Measurements from ENCODE around the gene S100A4.

DNA sequence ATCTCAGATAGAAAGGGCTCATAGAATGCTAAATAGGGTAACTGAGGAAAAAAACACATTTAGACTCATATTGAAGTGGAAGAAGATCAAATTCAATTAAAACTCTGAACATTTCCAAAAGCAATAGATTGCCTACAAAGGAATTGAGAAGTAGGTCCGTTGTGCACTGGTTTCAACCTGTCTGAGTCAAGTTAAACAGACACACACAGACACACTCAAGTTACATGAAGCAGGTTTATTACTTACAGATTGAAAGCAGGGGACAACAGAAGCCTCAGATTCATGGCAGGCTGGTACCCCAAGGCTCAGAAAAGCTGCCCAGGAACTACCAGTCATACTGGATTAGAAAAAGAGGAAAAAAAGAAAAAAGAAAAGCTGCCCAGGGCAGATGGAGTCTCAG lies 40.7 kb upstream of the S100A4 start:
- TF ChIP-seq, protein P1, sequence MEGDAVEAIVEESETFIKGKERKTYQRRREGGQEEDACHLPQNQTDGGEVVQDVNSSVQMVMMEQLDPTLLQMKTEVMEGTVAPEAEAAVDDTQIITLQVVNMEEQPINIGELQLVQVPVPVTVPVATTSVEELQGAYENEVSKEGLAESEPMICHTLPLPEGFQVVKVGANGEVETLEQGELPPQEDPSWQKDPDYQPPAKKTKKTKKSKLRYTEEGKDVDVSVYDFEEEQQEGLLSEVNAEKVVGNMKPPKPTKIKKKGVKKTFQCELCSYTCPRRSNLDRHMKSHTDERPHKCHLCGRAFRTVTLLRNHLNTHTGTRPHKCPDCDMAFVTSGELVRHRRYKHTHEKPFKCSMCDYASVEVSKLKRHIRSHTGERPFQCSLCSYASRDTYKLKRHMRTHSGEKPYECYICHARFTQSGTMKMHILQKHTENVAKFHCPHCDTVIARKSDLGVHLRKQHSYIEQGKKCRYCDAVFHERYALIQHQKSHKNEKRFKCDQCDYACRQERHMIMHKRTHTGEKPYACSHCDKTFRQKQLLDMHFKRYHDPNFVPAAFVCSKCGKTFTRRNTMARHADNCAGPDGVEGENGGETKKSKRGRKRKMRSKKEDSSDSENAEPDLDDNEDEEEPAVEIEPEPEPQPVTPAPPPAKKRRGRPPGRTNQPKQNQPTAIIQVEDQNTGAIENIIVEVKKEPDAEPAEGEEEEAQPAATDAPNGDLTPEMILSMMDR (IDR thresholded peaks at IDR 0.05), result no peak
- TF ChIP-seq POLR2AphosphoS5 (IDR thresholded peaks at IDR 0.05), result no peak
